Uterus (tissue), 4 donors: Measurements from ENCODE around the gene NUDT7. TPM values are rescaled to one million over a fixed set of nuclear protein-coding genes. Genes with fewer than 3 reads are reported as not detected.

Experiments
- DNase-seq, 2 donors: peaks; one replicate each; pipeline ENCODE4 v3.0.0-alpha.2; 2019 to 2020
- H3K27ac ChIP-seq, 2 donors: fragments of 200-600 bp; sonication (generic); 1 replicate in 1 of 2; 2 replicates in 1 of 2; pipeline ENCODE4 v1.5.1; 2016 to 2018
- H3K27me3 ChIP-seq, 2 donors: fragments of 200-600 bp; sonication (generic); one replicate each; pipeline ENCODE4 v1.5.1; 2018 to 2019; ENCODE audit warnings: control low read depth in 1 of 2
- H3K36me3 ChIP-seq, 2 donors: fragments of 200-600 bp; sonication (generic); one replicate each; pipeline ENCODE4 v1.5.1; 2019; ENCODE audit warnings: control low read depth in 1 of 2
- H3K4me1 ChIP-seq, 2 donors: fragments of 200-600 bp; sonication (generic); one replicate each; pipeline ENCODE4 v1.5.1; 2018 to 2019; ENCODE audit warnings: control low read depth in 1 of 2
- H3K4me3 ChIP-seq, 2 donors: fragments of 200-600 bp; sonication (generic); 1 replicate in 1 of 2; 2 replicates in 1 of 2; pipeline ENCODE4 v1.5.1; 2018 to 2019; ENCODE audit warnings: mild to moderate bottlenecking in 1 of 2
- H3K9me3 ChIP-seq, 2 donors: fragments of 200-600 bp; sonication (generic); one replicate each; pipeline ENCODE4 v1.5.1; 2019; ENCODE audit warnings: control low read depth in 1 of 2
- CTCF ChIP-seq, 4 experiments: fragments of 200-600 bp in 2 of 4; fragments of 450-650 bp in 2 of 4; sonication (generic) in 2 of 4; IDR thresholded peaks; one replicate each; pipeline ENCODE4 v1.5.1; 2016 to 2019; ENCODE audit warnings: antibody characterized with exemption in 4 of 4, mild to moderate bottlenecking in 2 of 4, moderate library complexity in 1 of 4
- POLR2A ChIP-seq, 2 donors: fragments of 450-650 bp; IDR thresholded peaks; one replicate each; pipeline ENCODE4 v1.6.1; 2016; ENCODE audit warnings: antibody characterized with exemption in 2 of 2, mild to moderate bottlenecking in 1 of 2, moderate library complexity in 1 of 2
- intact Hi-C: fragments of 100-400 bp; cut with DNase I; formaldehyde crosslinking; loops from one replicate; pipeline ENCODE4 v1.15.1; 2023; ENCODE audit warnings: low total_unique reads
- total RNA-seq, 4 donors: library from RNA; depleted of rRNA in 3 of 4; stranded (reverse); fragments of >200 nt in 3 of 4; gene quantifications; one replicate each; pipeline versions ENCODE4 v1.1.0 to v1.2.4, GENCODE V29; 2014 to 2023
- donor health status: DM: yes; HTN: yes; CAD: no.

Gene NUDT7
- total RNA-seq, 4 donors from 2014 or later = 3.3 to 11.2 (median 5.8) TPM

- TF ChIP-seq CTCF (IDR thresholded peaks at IDR 0.05) = no peak
- DNase-seq = no peak
- no peaks in the 10 kb centered on the region for H3K9me3 ChIP-seq
- intact Hi-C loops = no loop called here
- H3K27me3 ChIP-seq = no peaks in the 10 kb centered on the region
- no peaks in the 10 kb centered on the region for H3K36me3 ChIP-seq
- no peaks in the 10 kb centered on the region for H3K4me1 ChIP-seq
- no peak overlapping the region for H3K4me3 ChIP-seq
- no peak overlapping the region for H3K27ac ChIP-seq
Measured at GRCh38 chr16:77745972-77746371, 23.7 kb downstream of the NUDT7 start.

DNA sequence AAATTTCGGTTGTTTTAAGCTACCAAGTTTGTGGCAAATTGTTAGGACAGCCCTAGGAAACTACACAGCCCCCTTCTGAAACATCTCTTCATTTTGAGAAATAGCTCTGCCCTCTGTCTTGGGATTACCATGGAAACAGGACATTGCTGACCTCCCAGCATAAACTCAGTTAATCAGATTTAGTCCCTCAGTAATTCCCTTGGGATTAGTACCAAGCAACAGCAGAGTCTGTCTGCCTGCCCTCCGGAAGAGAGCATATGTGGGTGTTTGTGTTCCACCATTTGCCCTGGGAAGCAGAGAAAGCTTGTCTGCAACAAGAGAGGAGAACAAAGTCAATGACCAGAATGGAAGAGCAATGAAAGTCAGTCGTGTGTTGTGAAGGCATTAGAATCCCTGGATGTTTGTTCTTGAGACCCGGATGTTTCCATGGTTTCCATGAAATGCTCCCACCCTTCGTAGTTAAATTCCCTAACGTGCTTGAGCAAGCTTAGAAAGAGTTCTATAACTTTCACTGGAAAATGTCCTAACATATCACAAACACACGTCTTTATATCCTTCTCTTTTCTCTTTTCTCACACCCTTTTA is 26.2 kb downstream of the NUDT7 start:
- H3K36me3 ChIP-seq = no peaks in the 10 kb centered on the region
- TF ChIP-seq POLR2A (IDR thresholded peaks at IDR 0.05) (no peak), CTCF (IDR thresholded peaks at IDR 0.05) (no peak)
- intact Hi-C loops = no loop called here
- no peaks in the 10 kb centered on the region for H3K9me3 ChIP-seq
- DNase-seq = no peak
- H3K27ac ChIP-seq = no peak overlapping the region
- no peaks in the 10 kb centered on the region for H3K27me3 ChIP-seq
- H3K4me3 ChIP-seq = no peak overlapping the region
- no peaks in the 10 kb centered on the region for H3K4me1 ChIP-seq

GRCh38 chr16:77749415-77749814 is 27.1 kb downstream of the NUDT7 start:
- Histone ChIP-seq H3K36me3 (no peaks in the 10 kb centered on the region), H3K27ac (no peak overlapping the region), H3K27me3 (no peaks in the 10 kb centered on the region), H3K9me3 (no peaks in the 10 kb centered on the region), H3K4me1 (no peaks in the 10 kb centered on the region), H3K4me3 (no peak overlapping the region)
- no peak for DNase-seq
- intact Hi-C loops = no loop called here
- no peak for TF ChIP-seq CTCF (IDR thresholded peaks at IDR 0.05)
- TF ChIP-seq POLR2A (IDR thresholded peaks at IDR 0.05) = no peak

DNA sequence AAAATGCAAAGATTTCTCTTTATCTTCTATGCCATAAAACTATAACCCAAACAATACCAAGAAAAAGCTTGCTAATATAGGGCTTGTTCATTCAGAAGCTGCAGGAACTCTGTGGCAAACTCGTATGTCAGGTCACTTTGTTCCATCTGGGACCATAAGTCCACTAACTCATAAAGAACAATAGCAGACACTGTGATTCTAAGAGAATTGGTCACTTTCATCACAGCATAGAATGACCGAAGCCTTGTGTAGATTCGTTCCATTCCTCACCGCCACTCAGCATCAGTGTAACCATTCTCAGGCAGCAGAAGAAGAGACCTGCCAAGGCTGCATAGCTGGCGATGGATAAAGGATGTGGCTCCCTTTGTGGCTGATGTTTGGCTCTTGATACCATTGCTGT is 35.7 kb downstream of the NUDT7 start:
- DNase-seq = no peak
- Histone ChIP-seq H3K4me1 (no peaks in the 10 kb centered on the region), H3K4me3 (no peak overlapping the region), H3K36me3 (no peaks in the 10 kb centered on the region), H3K27me3 (no peaks in the 10 kb centered on the region), H3K9me3 (no peaks in the 10 kb centered on the region), H3K27ac (no peak overlapping the region)
- intact Hi-C loops = no loop called here
- TF ChIP-seq POLR2A (IDR thresholded peaks at IDR 0.05) (no peak), CTCF (IDR thresholded peaks at IDR 0.05) (no peak)

GRCh38 chr16:77758508-77758907 is 36.2 kb downstream of the NUDT7 start:
- H3K9me3 ChIP-seq = no peaks in the 10 kb centered on the region
- no peaks in the 10 kb centered on the region for H3K36me3 ChIP-seq
- TF ChIP-seq CTCF (IDR thresholded peaks at IDR 0.05) (no peak), POLR2A (IDR thresholded peaks at IDR 0.05) (no peak)
- DNase-seq = no peak
- intact Hi-C loops = no loop called here
- no peaks in the 10 kb centered on the region for H3K4me1 ChIP-seq
- no peak overlapping the region for H3K4me3 ChIP-seq
- no peaks in the 10 kb centered on the region for H3K27me3 ChIP-seq
- H3K27ac ChIP-seq = no peak overlapping the region
